ENCODE measurements around the gene KHK.
"Not testable (repeated sequence)": the region's sequence is repeated elsewhere in the genome, so short reads cannot be mapped to it uniquely, and the experiment has no call there.

The KHK gene

GRCh38 chr2:27060323-27060722 lies 26.2 kb upstream of the KHK start:
- DNase-seq = no peak

- DNase-seq = no peak
These were observed 21.4 kb upstream of the KHK start for GRCh38 chr2:27065128-27065527.

GRCh38 chr2:27067385-27067784 lies 19.2 kb upstream of the KHK start:
- DNase-seq = no peak

DNA sequence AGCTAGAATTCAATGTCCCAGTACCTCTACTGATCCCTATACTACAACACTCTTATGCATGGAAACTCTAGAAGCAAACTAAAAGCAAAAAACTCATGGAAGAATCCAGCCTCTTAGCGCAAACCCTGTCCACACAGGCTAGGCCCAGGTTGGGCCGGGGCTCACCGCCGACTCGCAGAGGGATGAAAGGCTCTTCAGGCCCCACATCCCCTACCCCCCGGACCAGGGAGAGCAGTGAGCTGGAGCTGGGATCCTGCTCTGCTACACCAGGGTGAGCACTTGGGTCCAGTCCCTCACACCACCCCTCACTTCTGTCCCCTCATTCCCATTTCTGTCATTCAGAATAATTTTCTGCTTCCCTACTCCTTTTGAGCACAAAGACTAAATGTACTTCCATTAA lies 17.1 kb upstream of the KHK start:
- no peak for DNase-seq

GRCh38 chr2:27069961-27070618 lies 16.5 kb upstream of the KHK start:
- no peak for DNase-seq

- no peak for DNase-seq
These were observed 15.8 kb upstream of the KHK start for GRCh38 chr2:27070653-27071276.

DNA sequence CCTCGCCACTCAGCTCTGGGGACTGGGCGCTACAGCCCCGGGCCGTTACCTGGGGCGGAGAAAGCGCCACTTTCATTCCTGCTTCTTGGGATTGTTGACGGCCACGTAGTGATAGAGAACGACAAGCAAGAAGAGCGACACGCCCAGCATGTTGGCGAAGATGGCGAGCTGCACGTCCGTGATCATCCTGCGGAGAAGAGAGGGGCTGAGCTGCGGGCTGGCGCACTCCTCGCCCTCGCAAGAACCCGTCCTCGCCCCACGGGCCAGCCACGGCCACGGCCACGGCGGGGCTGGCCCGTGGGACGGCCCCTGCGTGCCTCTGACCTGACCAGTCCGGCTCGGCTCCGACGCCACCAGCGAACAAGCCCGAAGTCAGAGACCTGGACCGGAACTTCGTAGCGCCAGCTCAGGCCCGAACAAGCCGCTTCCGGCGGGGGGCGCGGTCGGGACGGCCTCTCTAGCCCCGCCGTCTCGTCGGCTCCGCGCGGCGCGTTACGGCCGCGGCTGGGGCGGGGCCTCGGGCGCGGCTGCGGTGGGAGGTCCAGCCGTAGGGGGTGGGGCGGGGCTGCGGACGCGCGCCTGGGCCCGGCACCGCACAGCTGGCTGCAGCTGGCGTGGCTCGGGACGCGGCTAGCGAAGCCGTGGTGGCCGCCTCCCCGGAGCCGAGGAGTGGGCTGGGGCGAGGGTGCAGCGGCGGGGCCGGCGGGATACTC lies 15.1 kb upstream of the KHK start, which contains the start of gene OST4:
TSS of gene OST4 (minus strand) at position 378 of the 713 bp plus-strand sequence.
- DNase-seq = peak; percentile 83

DNA sequence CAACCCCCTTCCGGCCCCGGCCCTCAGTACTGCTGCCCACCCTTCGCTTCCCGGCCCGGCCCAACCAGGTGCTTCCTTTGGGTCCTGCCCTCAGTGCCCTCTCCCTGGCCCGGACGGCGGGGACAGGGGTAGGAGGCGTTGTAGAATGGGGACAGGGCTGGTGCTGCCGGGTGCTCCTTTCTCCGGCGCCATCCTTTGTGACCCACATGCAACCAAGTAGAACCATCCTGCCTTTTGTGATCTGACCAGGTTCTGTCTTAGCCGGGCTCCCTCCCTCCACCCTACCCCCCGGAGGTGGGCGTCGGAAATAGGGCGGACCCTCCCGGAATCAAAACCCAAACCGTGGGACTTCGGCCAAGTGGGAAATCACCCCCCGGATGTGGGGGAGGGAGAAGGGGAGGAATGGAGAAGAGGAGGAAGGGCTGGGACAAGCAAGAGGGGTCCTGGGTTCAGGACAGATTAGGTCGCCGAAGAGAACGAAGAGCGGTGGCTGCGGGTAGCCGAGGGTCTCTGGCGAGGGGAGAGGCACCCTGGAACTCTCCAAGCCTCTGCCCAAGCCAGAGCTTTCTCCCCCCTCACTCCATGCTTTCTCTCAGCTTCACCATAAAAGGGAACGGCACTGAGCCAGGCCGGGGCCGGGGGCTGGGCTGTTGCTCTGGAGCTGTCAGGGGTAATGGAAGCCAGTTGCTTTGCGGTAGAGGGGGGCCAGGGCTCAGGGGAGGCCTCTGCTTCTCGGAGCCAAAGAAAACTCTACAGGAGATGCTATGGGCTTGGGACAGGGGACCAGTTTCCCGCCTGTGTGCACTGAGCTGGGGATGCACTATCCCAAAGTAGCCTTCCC lies 14.4 kb upstream of the KHK start:
- no peak for DNase-seq

GRCh38 chr2:27072920-27073319 lies 13.7 kb upstream of the KHK start:
- DNase-seq = no peak

DNA sequence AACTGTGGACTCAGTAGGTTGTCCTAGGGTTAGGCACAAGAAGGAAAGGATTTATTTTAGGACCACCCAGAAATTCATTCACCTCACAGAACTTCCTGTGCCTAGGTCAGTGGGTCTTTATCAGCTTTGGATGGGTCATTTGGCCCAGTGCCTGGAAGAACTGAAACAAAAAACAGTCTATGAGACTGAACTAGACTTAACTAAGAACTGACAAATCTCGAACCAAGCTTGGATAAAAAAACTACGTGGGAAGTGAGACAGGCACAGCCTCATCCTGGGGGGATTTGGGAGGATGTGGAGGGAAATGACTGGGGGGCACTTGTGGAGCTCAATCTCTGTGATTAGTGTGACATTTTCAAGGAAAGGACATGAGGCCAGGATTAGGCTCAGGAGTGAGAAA lies 12.8 kb upstream of the KHK start:
- DNase-seq = no peak

DNA sequence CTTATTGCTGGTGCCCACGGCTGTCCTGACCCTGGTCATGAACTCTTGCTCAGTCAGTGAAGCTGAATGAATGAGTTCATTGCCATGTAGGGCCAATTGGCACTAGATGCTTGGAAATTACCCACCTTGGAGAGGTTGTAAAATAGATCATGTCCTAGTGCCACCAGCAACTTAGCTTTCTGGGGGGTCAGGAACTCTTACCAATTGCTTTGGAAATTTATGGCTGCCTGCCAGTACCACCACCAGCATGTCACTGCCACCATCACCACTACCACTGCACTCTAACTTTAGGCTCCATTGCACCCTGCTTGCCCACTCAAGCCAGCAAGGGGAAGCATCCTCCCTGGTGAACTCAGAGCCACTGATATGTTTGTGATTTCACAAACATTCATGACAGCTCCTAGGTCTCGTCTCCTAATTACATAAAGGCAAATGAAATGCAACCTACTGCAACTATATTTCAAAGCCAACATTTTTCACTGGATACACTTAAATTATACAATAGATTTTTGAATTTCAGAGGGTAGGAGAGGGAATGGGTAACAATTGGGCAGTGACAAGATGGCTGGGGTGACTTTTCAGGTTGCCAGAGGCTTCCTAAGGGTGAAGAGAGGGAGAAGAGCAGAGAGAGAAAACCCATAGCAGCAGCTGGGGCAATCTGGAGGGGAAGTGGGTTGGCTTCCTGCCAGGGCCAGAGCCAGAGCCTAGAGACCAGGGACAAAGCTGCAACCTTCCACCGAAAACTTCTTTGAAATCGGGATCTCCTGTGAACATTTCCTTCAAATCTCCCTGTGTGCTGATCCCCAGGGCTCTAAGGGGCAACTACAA lies 11.6 kb upstream of the KHK start:
- peak; percentile 17 for DNase-seq

- not testable (repeated sequence) for DNase-seq
These were observed 11.1 kb upstream of the KHK start for GRCh38 chr2:27075566-27075871.

DNA sequence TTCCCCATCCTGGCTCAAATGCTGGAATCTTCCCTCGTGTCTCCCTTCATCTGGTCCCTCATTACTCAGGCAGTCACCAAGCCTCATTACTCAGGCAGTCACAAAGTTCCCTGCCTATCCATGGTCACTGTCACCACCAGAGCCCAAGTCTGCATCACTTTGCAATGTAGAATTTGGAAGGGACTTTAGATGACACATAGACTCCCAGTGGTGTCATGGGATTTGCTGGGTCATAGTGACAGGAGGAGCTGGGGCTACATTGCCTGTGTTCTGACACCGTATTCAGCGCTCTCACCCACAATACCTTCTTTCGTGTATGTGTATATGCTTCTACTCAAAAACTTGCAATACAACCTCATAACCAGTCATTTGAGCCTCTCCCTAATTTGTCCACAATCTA lies 10.2 kb upstream of the KHK start:
- no peak for DNase-seq

GRCh38 chr2:27077231-27077630 lies 9.3 kb upstream of the KHK start:
- DNase-seq = no peak

DNA sequence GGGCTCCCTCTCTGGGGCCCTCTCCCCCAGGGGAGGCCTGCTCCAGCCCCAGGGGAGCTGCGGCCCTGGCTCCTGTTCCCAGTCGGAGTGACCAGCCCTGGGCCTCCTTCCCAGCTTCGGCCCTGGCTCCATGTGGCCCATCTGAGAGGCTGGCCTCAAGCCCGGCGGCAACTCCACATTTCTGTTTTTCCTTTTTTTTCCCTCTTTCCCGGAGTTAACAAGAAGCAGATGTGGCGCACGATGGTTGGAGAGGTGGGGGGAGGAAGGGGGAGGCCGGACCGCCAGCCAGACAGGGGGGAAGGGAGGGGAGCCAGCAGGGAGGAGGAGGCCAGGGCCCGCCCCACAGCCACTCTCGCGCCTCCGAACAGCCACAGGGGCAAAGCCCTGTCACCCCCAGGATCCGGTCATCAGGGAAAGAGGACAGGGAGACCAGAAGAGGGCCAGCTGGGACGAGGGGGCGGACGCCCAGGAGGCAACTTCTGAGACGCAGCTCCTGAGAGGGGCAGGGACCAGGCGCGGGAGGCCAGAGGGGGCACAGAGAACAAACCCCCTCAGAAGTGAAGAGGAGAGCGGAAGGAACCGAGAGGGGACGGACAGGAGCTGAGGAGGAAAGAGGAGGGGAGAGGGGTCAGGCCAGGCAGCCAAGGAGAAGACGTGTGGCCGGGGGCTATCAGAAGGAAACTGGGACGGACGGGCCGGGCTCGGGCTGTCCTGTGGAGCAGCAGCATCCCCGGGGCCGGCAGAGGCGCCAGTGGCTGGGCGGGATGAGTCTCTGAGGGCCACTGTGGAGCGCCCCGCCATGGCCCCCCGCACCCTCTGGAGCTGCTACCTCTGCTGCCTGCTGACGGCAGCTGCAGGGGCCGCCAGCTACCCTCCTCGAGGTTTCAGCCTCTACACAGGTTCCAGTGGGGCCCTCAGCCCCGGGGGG lies 8.0 kb upstream of the KHK start, which contains the start of gene EMILIN1:
TSS of gene EMILIN1 (plus strand) at position 349 of the 928 bp plus-strand sequence. CDS start at position 800, 451 bp downstream.
- DNase-seq = no peak

- no peak for DNase-seq
These were observed 7.1 kb upstream of the KHK start for GRCh38 chr2:27079233-27080139.

- DNase-seq = no peak
These were observed 6.5 kb upstream of the KHK start for GRCh38 chr2:27080140-27080469.

DNA sequence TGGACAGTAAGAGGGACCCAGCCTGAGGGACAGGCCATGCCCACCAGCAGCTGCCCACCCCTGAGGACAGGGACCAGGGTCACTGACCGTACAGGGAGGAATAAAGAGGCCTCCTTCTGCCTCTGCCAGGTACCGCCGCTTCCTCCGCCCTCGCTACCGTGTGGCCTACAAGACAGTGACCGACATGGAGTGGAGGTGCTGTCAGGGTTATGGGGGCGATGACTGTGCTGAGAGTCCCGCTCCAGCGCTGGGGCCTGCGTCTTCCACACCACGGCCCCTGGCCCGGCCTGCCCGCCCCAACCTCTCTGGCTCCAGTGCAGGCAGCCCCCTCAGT lies 6.0 kb upstream of the KHK start:
- DNase-seq = no peak

DNA sequence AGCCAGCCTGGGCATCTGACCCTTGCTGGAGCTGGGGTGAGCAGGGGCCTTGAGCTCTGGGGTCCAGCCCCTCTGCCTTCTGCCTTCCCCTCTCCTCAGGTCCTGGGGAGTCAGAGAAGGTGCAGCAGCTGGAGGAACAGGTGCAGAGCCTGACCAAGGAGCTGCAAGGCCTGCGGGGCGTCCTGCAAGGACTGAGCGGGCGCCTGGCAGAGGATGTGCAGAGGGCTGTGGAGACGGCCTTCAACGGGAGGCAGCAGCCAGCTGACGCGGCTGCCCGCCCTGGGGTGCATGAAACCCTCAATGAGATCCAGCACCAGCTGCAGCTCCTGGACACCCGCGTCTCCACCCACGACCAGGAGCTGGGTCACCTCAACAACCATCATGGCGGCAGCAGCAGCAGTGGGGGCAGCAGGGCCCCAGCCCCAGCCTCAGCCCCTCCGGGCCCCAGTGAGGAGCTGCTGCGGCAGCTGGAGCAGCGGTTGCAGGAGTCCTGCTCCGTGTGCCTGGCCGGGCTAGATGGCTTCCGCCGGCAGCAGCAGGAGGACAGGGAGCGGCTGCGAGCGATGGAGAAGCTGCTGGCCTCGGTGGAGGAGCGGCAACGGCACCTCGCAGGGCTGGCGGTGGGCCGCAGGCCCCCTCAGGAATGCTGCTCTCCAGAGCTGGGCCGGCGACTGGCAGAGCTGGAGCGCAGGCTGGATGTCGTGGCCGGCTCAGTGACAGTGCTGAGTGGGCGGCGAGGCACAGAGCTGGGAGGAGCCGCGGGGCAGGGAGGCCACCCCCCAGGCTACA lies 4.4 kb upstream of the KHK start:
- DNase-seq = no peak
